ENCODE measurements around the gene SESN1. TPM values are rescaled to one million over a fixed set of nuclear protein-coding genes. Genes with fewer than 3 reads are reported as not detected.

The SESN1 gene
- total and polyA plus RNA-seq, 2 donors (not counting 1 experiment from before 2014, with no cell fraction given): 16.2 to 28.6 TPM

GRCh38 chr6:108941281-108941680 is 153.4 kb downstream of the SESN1 start:
- no peaks in the 10 kb centered on the region for H4K20me1 ChIP-seq (ENCODE audit: control insufficient read depth, insufficient read depth, low read length, poor library complexity, severe bottlenecking)
- WGBS (ENCODE audit: insufficient coverage): no CpG with 5 or more reads among the region's 1 CpG
- no peaks in the 10 kb centered on the region for H3K36me3 ChIP-seq (replicated peaks in 1 of 2; ENCODE audit: control extremely low read depth in 1 of 2, control insufficient read depth in 1 of 2, extremely low read depth in 1 of 2, insufficient read depth in 2 of 2, low read length in 1 of 2)
- POLR2A ChIA-PET: no interaction called here
- no peak overlapping the region for H3K4me2 ChIP-seq (replicated peaks; ENCODE audit: low read depth, low read length, poor library complexity, severe bottlenecking)
- H3K27me3 ChIP-seq (replicated peaks in 1 of 4; ENCODE audit: control extremely low read depth in 1 of 4, control insufficient read depth in 3 of 4, insufficient read depth in 4 of 4, low read length in 3 of 4): no peaks in the 10 kb centered on the region
- ATAC-seq (ENCODE audit: low read depth) (no peak), DNase-seq (no peak)
- no peak overlapping the region for H3K27ac ChIP-seq (ENCODE audit: low read length in 2 of 2)
- no peaks in the 10 kb centered on the region for H3K79me2 ChIP-seq (ENCODE audit: control insufficient read depth, insufficient read depth, low read length)
- CTCF ChIA-PET: no interaction called here
- H3K9ac ChIP-seq (ENCODE audit: low read length): no peak overlapping the region
- peaks cover 7 to 8% of the 10 kb centered on the region in 2 donors for H3K4me1 ChIP-seq (ENCODE audit: control insufficient read depth in 2 of 2, insufficient read depth in 2 of 2, low read length in 2 of 2)
- H2AFZ ChIP-seq (ENCODE audit: insufficient read depth, low read depth, low read length, poor library complexity, severe bottlenecking): no peak overlapping the region
- no peaks in the 10 kb centered on the region for H3K9me3 ChIP-seq (ENCODE audit: control extremely low read depth in 1 of 3, control insufficient read depth in 2 of 3, insufficient read depth in 1 of 3, low read length in 2 of 3)
- Mint-ChIP-seq H3K27ac (no peak overlapping the region), H3K27me3 (no peaks in the 10 kb centered on the region), H3K4me3 (no peak overlapping the region), H3K4me1 (peaks cover 12% of the 10 kb centered on the region), H3K9me3 (ENCODE audit: insufficient read depth) (no peaks in the 10 kb centered on the region)
- no peak overlapping the region for H3K4me3 ChIP-seq (ENCODE audit: control extremely low read depth in 1 of 5, extremely low read depth in 1 of 5, insufficient read depth in 1 of 5, low read depth in 2 of 5, low read length in 4 of 5)
- intact Hi-C loops (cut with micrococcal nuclease): no loop called here
- TF ChIP-seq CTCF (IDR thresholded peaks at IDR 0.05) (no peak), EZH2 (IDR thresholded peaks at IDR 0.05; ENCODE audit: borderline replicate concordance, insufficient read depth, low read depth, low read length, poor library complexity, severe bottlenecking) (no peak)

DNA sequence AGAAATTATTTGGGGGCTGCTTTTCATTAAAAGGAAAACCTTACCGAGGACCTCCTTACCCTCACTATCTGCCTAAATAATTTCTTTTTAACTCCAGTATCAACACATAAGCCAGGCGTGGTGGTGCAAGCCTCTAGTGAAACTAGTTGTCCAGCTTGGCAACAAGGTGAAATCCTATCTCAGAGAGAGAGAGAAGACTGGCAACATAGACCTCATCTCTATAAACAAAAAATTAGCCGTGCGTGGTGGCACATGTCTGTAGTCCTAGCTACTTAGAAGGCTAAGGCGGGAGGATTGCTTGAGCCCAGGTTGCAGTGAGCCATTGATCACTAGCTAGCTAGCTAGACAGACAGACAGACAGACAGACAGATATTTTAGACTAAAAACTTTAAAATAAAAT is 153.9 kb downstream of the SESN1 start:
- no peak overlapping the region for H3K4me3 ChIP-seq (ENCODE audit: control extremely low read depth in 1 of 5, extremely low read depth in 1 of 5, insufficient read depth in 1 of 5, low read depth in 2 of 5, low read length in 4 of 5)
- Mint-ChIP-seq H3K4me3 (no peak overlapping the region), H3K4me1 (peaks cover 12% of the 10 kb centered on the region), H3K9me3 (ENCODE audit: insufficient read depth) (no peaks in the 10 kb centered on the region), H3K27ac (no peak overlapping the region), H3K27me3 (no peaks in the 10 kb centered on the region)
- H3K4me2 ChIP-seq (replicated peaks; ENCODE audit: low read depth, low read length, poor library complexity, severe bottlenecking): no peak overlapping the region
- ATAC-seq (ENCODE audit: low read depth) (no peak), DNase-seq (no peak)
- WGBS (ENCODE audit: insufficient coverage): 96% methylated on average over 4 of the region's 5 CpGs
- H2AFZ ChIP-seq (ENCODE audit: insufficient read depth, low read depth, low read length, poor library complexity, severe bottlenecking): no peak overlapping the region
- H4K20me1 ChIP-seq (ENCODE audit: control insufficient read depth, insufficient read depth, low read length, poor library complexity, severe bottlenecking): no peaks in the 10 kb centered on the region
- H3K79me2 ChIP-seq (ENCODE audit: control insufficient read depth, insufficient read depth, low read length): no peaks in the 10 kb centered on the region
- peaks cover 7 to 8% of the 10 kb centered on the region in 2 donors for H3K4me1 ChIP-seq (ENCODE audit: control insufficient read depth in 2 of 2, insufficient read depth in 2 of 2, low read length in 2 of 2)
- no peaks in the 10 kb centered on the region for H3K9me3 ChIP-seq (ENCODE audit: control extremely low read depth in 1 of 3, control insufficient read depth in 2 of 3, insufficient read depth in 1 of 3, low read length in 2 of 3)
- TF ChIP-seq EZH2 (IDR thresholded peaks at IDR 0.05; ENCODE audit: borderline replicate concordance, insufficient read depth, low read depth, low read length, poor library complexity, severe bottlenecking): no peak
- TF ChIP-seq CTCF (IDR thresholded peaks at IDR 0.05): no peak
- ChIA-PET POLR2A (no interaction called here), CTCF (no interaction called here)
- H3K36me3 ChIP-seq (replicated peaks in 1 of 2; ENCODE audit: control extremely low read depth in 1 of 2, control insufficient read depth in 1 of 2, extremely low read depth in 1 of 2, insufficient read depth in 2 of 2, low read length in 1 of 2): no peaks in the 10 kb centered on the region
- intact Hi-C loops (cut with micrococcal nuclease): no loop called here
- H3K9ac ChIP-seq (ENCODE audit: low read length): no peak overlapping the region
- H3K27me3 ChIP-seq (replicated peaks in 1 of 4; ENCODE audit: control extremely low read depth in 1 of 4, control insufficient read depth in 3 of 4, insufficient read depth in 4 of 4, low read length in 3 of 4): no peaks in the 10 kb centered on the region
- no peak overlapping the region for H3K27ac ChIP-seq (ENCODE audit: low read length in 2 of 2)
